ENCODE results near the gene CREBBP.
"Not testable (repeated sequence)": the region's sequence is repeated elsewhere in the genome, so short reads cannot be mapped to it uniquely, and the experiment has no call there.

GRCh38 chr16:3885999-3886398 lies 5.5 kb upstream of the CREBBP start:
- not testable (repeated sequence) for TF ChIP-seq POLR2A (IDR thresholded peaks at IDR 0.05; ENCODE audit: low read length); GATA1 (IDR thresholded peaks at IDR 0.05; ENCODE audit: low read depth, low read length)

Data from erythroblast (primary cell).